Endothelial cell of umbilical vein (primary cell): ENCODE results near the gene ATG4D. TPM values are rescaled to one million over a fixed set of nuclear protein-coding genes. Genes with fewer than 3 reads are reported as not detected.
A peak's percentile ranks its signal among the peaks of the same experiment; 100 is the strongest.

Source experiments
- BruUV-seq: library from RNA; stranded (reverse); fragments of 400-500 nt; replicated peaks from 2 replicates; lab custom pipeline; 2021; lab: Mats Ljungman, UMichigan
- CTCF ChIA-PET: fragments of 300-600, 350-600 bp; sonication (Branson Sonifier 250); formaldehyde crosslinking; loops from one replicate; lab custom pipeline; 2021; ENCODE audit warnings: antibody characterized with exemption, inconsistent platforms; lab: Charles Lee
- POLR2A ChIA-PET: fragments of 300-600, 350-600 bp; sonication (Branson Sonifier 250); formaldehyde crosslinking; loops from one replicate; lab custom pipeline; 2021; ENCODE audit warnings: antibody characterized with exemption, inconsistent platforms; lab: Charles Lee
- DNase-seq: peaks from one replicate; pipeline ENCODE4 v3.0.0-alpha.2; 2011; ENCODE audit warnings: low read depth, low spot score
- FAIRE-seq: peaks from 2 replicates; lab custom pipeline; 2011; peaks lifted over from hg19 to GRCh38; lab: Jason Lieb, UNC
- H2AFZ ChIP-seq: 2 replicates; pipeline ENCODE4 v1.6.0; 2012; ENCODE audit warnings: low read depth, low read length, control low read depth, inconsistent platforms
- H3K27ac ChIP-seq: 2 replicates; pipeline ENCODE4 v1.5.1; 2011; ENCODE audit warnings: low read depth, mild to moderate bottlenecking, control low read depth, low read length, moderate library complexity; ENCODE audit not compliant: insufficient read depth
- H3K27me3 ChIP-seq, 2 experiments: 2 replicates each; pipeline versions ENCODE4 v1.6.0 to v1.6.1; 2011; ENCODE audit warnings: low read length in 2 of 2, mixed read lengths in 1 of 2; ENCODE audit not compliant: control insufficient read depth in 2 of 2, insufficient read depth in 2 of 2
- H3K36me3 ChIP-seq, 2 experiments: 2 replicates in 1 of 2; 3 replicates in 1 of 2; pipeline ENCODE4 v1.5.1; 2011; ENCODE audit warnings: low read length in 2 of 2, mild to moderate bottlenecking in 1 of 2, moderate library complexity in 1 of 2; ENCODE audit not compliant: control insufficient read depth in 2 of 2, insufficient read depth in 2 of 2; ENCODE audit errors: extremely low read depth in 1 of 2
- H3K4me1 ChIP-seq: 3 replicates; pipeline ENCODE4 v1.5.1; 2011; ENCODE audit warnings: mild to moderate bottlenecking, low read length; ENCODE audit not compliant: control insufficient read depth, insufficient read depth; ENCODE audit errors: extremely low read depth
- H3K4me2 ChIP-seq: 2 replicates; pipeline ENCODE4 v1.6.1; 2011; ENCODE audit warnings: low read length, control low read depth, mixed read lengths; ENCODE audit not compliant: insufficient read depth
- H3K4me3 ChIP-seq, 3 experiments: fragments of 200-600 bp in 1 of 3; sonication (generic), shearing (Covaris generic) in 1 of 3; replicated peaks in 1 of 3; 2 replicates each; pipeline ENCODE4 v1.5.1; 2011 to 2016; ENCODE audit warnings: control low read depth in 3 of 3, low read length in 3 of 3, mild to moderate bottlenecking in 2 of 3, inconsistent platforms in 1 of 3, low read depth in 1 of 3, moderate library complexity in 1 of 3; ENCODE audit not compliant: insufficient read depth in 1 of 3
- H3K79me2 ChIP-seq: 2 replicates; pipeline ENCODE4 v1.6.0; 2012; ENCODE audit warnings: low read length, inconsistent platforms; ENCODE audit not compliant: control insufficient read depth, insufficient read depth
- H3K9ac ChIP-seq: replicated peaks from 2 replicates; pipeline ENCODE3; 2011; ENCODE audit warnings: low read length, control low read depth; ENCODE audit not compliant: insufficient read depth; ENCODE audit errors: extremely low read depth
- H3K9me1 ChIP-seq: replicated peaks from 3 replicates; pipeline ENCODE4 v1.6.0; 2011; ENCODE audit warnings: mild to moderate bottlenecking, low read length; ENCODE audit not compliant: control insufficient read depth, insufficient read depth; ENCODE audit errors: extremely low read depth
- H3K9me3 ChIP-seq: replicated peaks from 2 replicates; pipeline ENCODE4 v1.5.1; 2012; ENCODE audit warnings: low read length, inconsistent platforms; ENCODE audit not compliant: control insufficient read depth, insufficient read depth
- H4K20me1 ChIP-seq: replicated peaks from 2 replicates; pipeline ENCODE3; 2011; ENCODE audit warnings: mild to moderate bottlenecking, low read length; ENCODE audit not compliant: control insufficient read depth, insufficient read depth; ENCODE audit errors: extremely low read depth
- EZH2 ChIP-seq: IDR thresholded peaks from 2 replicates; pipeline ENCODE4 v1.6.1; 2012; ENCODE audit warnings: borderline replicate concordance, low read depth, mild to moderate bottlenecking, moderate library complexity, low read length, inconsistent platforms; ENCODE audit not compliant: severe bottlenecking
- FOS ChIP-seq: IDR thresholded peaks from 2 replicates; pipeline ENCODE4 v1.6.1; 2011; ENCODE audit warnings: mild to moderate bottlenecking, low read length, moderate library complexity, borderline replicate concordance; ENCODE audit not compliant: insufficient read depth
- GATA2 ChIP-seq: IDR thresholded peaks from 2 replicates; pipeline ENCODE4 v1.7.0; 2011; ENCODE audit warnings: low read depth, mild to moderate bottlenecking, moderate library complexity, mixed read lengths, low read length; ENCODE audit not compliant: insufficient read length, insufficient read depth
- JUN ChIP-seq: IDR thresholded peaks from 2 replicates; pipeline ENCODE4 v1.6.1; 2011; ENCODE audit warnings: borderline replicate concordance, low read depth; ENCODE audit not compliant: insufficient read length, insufficient read depth
- MAX ChIP-seq: IDR thresholded peaks from 2 replicates; pipeline ENCODE4 v1.6.1; 2011; ENCODE audit not compliant: insufficient read depth, insufficient read length
- MYC ChIP-seq: IDR thresholded peaks from one replicate; pipeline ENCODE4 v1.6.1; 2011; ENCODE audit warnings: mild to moderate bottlenecking, low read depth, low read length
- POLR2A ChIP-seq: IDR thresholded peaks from 2 replicates; pipeline ENCODE4 v1.6.1; 2012; ENCODE audit warnings: low read depth, mild to moderate bottlenecking, control low read depth, low read length
- POLR2AphosphoS5 ChIP-seq: IDR thresholded peaks from 2 replicates; pipeline ENCODE4 v1.6.1; 2012; ENCODE audit warnings: low read depth, mild to moderate bottlenecking, control low read depth, low read length, moderate library complexity; ENCODE audit not compliant: insufficient read depth
- dilution Hi-C: fragments of 300-500 bp; cut with MboI; formaldehyde crosslinking; loops from one replicate; pipeline ENCODE4 v1.15.0; 2019; ENCODE audit warnings: low sequenced_read_pairs; ENCODE audit not compliant: extremely low pct_ligation_motif_present
- intact Hi-C: fragments of 100-400 bp; cut with micrococcal nuclease; formaldehyde crosslinking; loops from one replicate; pipeline ENCODE4 v1.10.0; 2022
- polyA plus RNA-seq, 4 experiments: library from polyadenylated mRNA; depleted of rRNA in 3 of 4; stranded (reverse) in 3 of 4; unstranded in 1 of 4; fragments of >200 nt; gene quantifications; 2 replicates each; pipeline versions ENCODE4 v1.2.1 to v1.2.3, GENCODE V29; 2011 to 2012; ENCODE audit warnings: missing spikeins in 1 of 4
- total RNA-seq: library from RNA; stranded (reverse); gene quantifications from 2 replicates; pipeline ENCODE4 v1.2.3, GENCODE V29; 2021

The ATG4D gene
- total and polyA plus RNA-seq, 2 donors (not counting 3 experiments of a cell fraction or from before 2014, with no cell fraction given), result 19.8 to 24.9 TPM

- Histone ChIP-seq H3K9me3 (no peaks in the 10 kb centered on the region), H3K27ac (peak overlapping the region; percentile 94), H3K4me3 (peak overlapping the region; percentile 33 to 89 (median 75)), H3K27me3 (no peaks in the 10 kb centered on the region), H3K36me3 (peaks cover 5 to 8% of the 10 kb centered on the region in 2 experiments), H3K9me1 (no peaks in the 10 kb centered on the region), H3K79me2 (peaks cover 39% of the 10 kb centered on the region), H3K9ac (peak overlapping the region; percentile 99), H3K4me2 (peak overlapping the region; percentile 77), H4K20me1 (no peaks in the 10 kb centered on the region), H2AFZ (peak overlapping the region; percentile 72), H3K4me1 (peaks cover 7% of the 10 kb centered on the region)
- TF ChIP-seq EZH2 (no peak), POLR2A (peak; percentile 91), JUN (no peak), MAX (no peak), GATA2 (no peak), MYC (peak; percentile 65), POLR2AphosphoS5 (peak; percentile 93), FOS (peak; percentile 86)
- CTCF ChIA-PET, result interaction anchor here (0.6 kb wide), 1 partner anchor 328 kb away, joined by 4 read pairs; no protein-coding TSS in a partner anchor
- peak; percentile 78 for FAIRE-seq
- intact Hi-C loops (loop anchor here (1.0 to 10.0 kb wide), 3 partner anchors 64 to 592 kb away; partner anchors contain the start of genes ILF3 and KRI1), dilution Hi-C loops (no loop called here)
- POLR2A ChIA-PET, result no interaction called here
- TSS peak; percentile 66 for BruUV-seq
- peak; percentile 85 for DNase-seq
Measured at GRCh38 chr19:10502524-10503001, 41.1 kb upstream of the ATG4D start.
